RWPE2 (cell line): ENCODE measurements around the gene RTRAF.
A peak's percentile ranks its signal among the peaks of the same experiment; 100 is the strongest.

Experiments
- ATAC-seq: fragments of 200-7000 bp; cut with Tn5 transposase; 3 replicates; pipeline ENCODE4 v1.9.1; 2021; ENCODE audit warnings: low read depth
- DNase-seq: peaks from one replicate; pipeline ENCODE4 v3.0.0-alpha.2; 2020; ENCODE audit warnings: low spot score
- H3K27ac ChIP-seq: fragments of 450-650 bp; 2 replicates; pipeline ENCODE4 v1.5.1; 2017; ENCODE audit warnings: mild to moderate bottlenecking; ENCODE audit not compliant: poor library complexity, severe bottlenecking
- H3K27me3 ChIP-seq: fragments of 250-450 bp; sonication (Bioruptor Pico); 2 replicates; pipeline ENCODE4 v1.5.1; 2021; ENCODE audit warnings: mild to moderate bottlenecking, moderate library complexity; ENCODE audit not compliant: insufficient read depth, poor library complexity, severe bottlenecking
- H3K36me3 ChIP-seq: fragments of 250-450 bp; sonication (Bioruptor Pico); 2 replicates; pipeline ENCODE4 v1.5.1; 2020; ENCODE audit warnings: low read depth, mild to moderate bottlenecking, moderate library complexity
- H3K4me1 ChIP-seq: fragments of 250-450 bp; sonication (Bioruptor Pico); 2 replicates; pipeline ENCODE4 v1.5.1; 2021; ENCODE audit warnings: mild to moderate bottlenecking, moderate library complexity; ENCODE audit not compliant: insufficient read depth, poor library complexity, severe bottlenecking
- H3K4me3 ChIP-seq: fragments of 250-450 bp; sonication (Bioruptor Pico); 2 replicates; pipeline ENCODE4 v1.5.1; 2021; ENCODE audit warnings: mild to moderate bottlenecking, moderate library complexity; ENCODE audit not compliant: severe bottlenecking
- H3K9me3 ChIP-seq: fragments of 250-450 bp; sonication (Bioruptor Pico); 2 replicates; pipeline ENCODE4 v1.5.1; 2021; ENCODE audit warnings: mild to moderate bottlenecking, moderate library complexity; ENCODE audit not compliant: severe bottlenecking
- CTCF ChIP-seq: fragments of 450-650 bp; IDR thresholded peaks from one replicate; pipeline ENCODE4 v1.5.1; 2017; ENCODE audit warnings: mild to moderate bottlenecking, moderate library complexity; ENCODE audit not compliant: poor library complexity, severe bottlenecking

The RTRAF gene

GRCh38 chr14:52021957-52022600 is 32.7 kb downstream of the RTRAF start:
- Histone ChIP-seq H3K27me3 (no peaks in the 10 kb centered on the region), H3K4me1 (peaks cover 8% of the 10 kb centered on the region), H3K36me3 (no peaks in the 10 kb centered on the region), H3K9me3 (no peaks in the 10 kb centered on the region), H3K4me3 (no peak overlapping the region), H3K27ac (no peak overlapping the region)
- no peak for TF ChIP-seq CTCF
- DNase-seq (no peak), ATAC-seq (no peak)

- Histone ChIP-seq H3K4me1 (peaks cover 8% of the 10 kb centered on the region), H3K27me3 (no peaks in the 10 kb centered on the region), H3K4me3 (no peak overlapping the region), H3K36me3 (no peaks in the 10 kb centered on the region), H3K27ac (no peak overlapping the region), H3K9me3 (no peaks in the 10 kb centered on the region)
- no peak for TF ChIP-seq CTCF
- DNase-seq (no peak), ATAC-seq (no peak)
Observed at GRCh38 chr14:52023518-52023917, 34.2 kb downstream of the RTRAF start.

- peak overlapping the region; percentile 52 for H3K27ac ChIP-seq
- H3K36me3 ChIP-seq, result no peaks in the 10 kb centered on the region
- no peak for TF ChIP-seq CTCF
- ATAC-seq (peak; percentile 93), DNase-seq (no peak)
- peaks cover 8% of the 10 kb centered on the region for H3K4me1 ChIP-seq
- H3K4me3 ChIP-seq, result no peak overlapping the region
- H3K27me3 ChIP-seq, result no peaks in the 10 kb centered on the region
- no peaks in the 10 kb centered on the region for H3K9me3 ChIP-seq
Observed at GRCh38 chr14:52025310-52025709, 36.0 kb downstream of the RTRAF start.

- no peaks in the 10 kb centered on the region for H3K36me3 ChIP-seq
- H3K4me3 ChIP-seq, result no peak overlapping the region
- H3K27me3 ChIP-seq, result no peaks in the 10 kb centered on the region
- ATAC-seq (no peak), DNase-seq (no peak)
- H3K9me3 ChIP-seq, result no peaks in the 10 kb centered on the region
- no peak for TF ChIP-seq CTCF
- peak overlapping the region; percentile 52 for H3K27ac ChIP-seq
- peaks cover 8% of the 10 kb centered on the region for H3K4me1 ChIP-seq
Observed at GRCh38 chr14:52026017-52026660, 36.8 kb downstream of the RTRAF start.

- no peak for DNase-seq
- ATAC-seq, result no peak
Observed at GRCh38 chr14:52026901-52027300, 37.6 kb downstream of the RTRAF start.

More at GRCh38 chr14:52026901-52027300, 37.6 kb downstream of the RTRAF start:
- no peak overlapping the region for H3K4me3 ChIP-seq
- H3K4me1 ChIP-seq, result peaks cover 8% of the 10 kb centered on the region
- no peak overlapping the region for H3K27ac ChIP-seq
- no peaks in the 10 kb centered on the region for H3K36me3 ChIP-seq
- TF ChIP-seq CTCF, result no peak
- no peaks in the 10 kb centered on the region for H3K27me3 ChIP-seq
- no peaks in the 10 kb centered on the region for H3K9me3 ChIP-seq
